GM23338 (cell line): ENCODE results near the gene HELT. TPM values are rescaled to one million over a fixed set of nuclear protein-coding genes. Genes with fewer than 3 reads are reported as not detected.

ENCODE experiments used
- ATAC-seq: fragments of 200-7000 bp; cut with Tn5 transposase; 3 replicates; pipeline ENCODE4 v1.9.1; 2020
- DNase-seq: peaks from one replicate; pipeline ENCODE4 v3.0.0-alpha.2; 2015; ENCODE audit warnings: low spot score
- H2AFZ ChIP-seq: fragments of 200-600 bp; sonication (generic); 2 replicates; pipeline ENCODE4 v1.8.0; 2016; ENCODE audit warnings: antibody characterized with exemption, mild to moderate bottlenecking, moderate library complexity
- H3F3A ChIP-seq: fragments of 200-600 bp; sonication (generic); replicated peaks from 2 replicates; pipeline ENCODE4 v1.8.0; 2017; ENCODE audit warnings: antibody characterized with exemption, mixed run types, low read depth
- H3K27ac ChIP-seq: fragments of 200-600 bp; sonication (generic); 2 replicates; pipeline ENCODE4 v1.6.1; 2016; ENCODE audit warnings: low read depth
- H3K27me3 ChIP-seq: fragments of 200-600 bp; sonication (generic); 2 replicates; pipeline ENCODE4 v1.8.0; 2016; ENCODE audit warnings: mild to moderate bottlenecking, mixed run types, moderate library complexity; ENCODE audit not compliant: insufficient read depth
- H3K36me3 ChIP-seq: fragments of 200-600 bp; sonication (generic); 2 replicates; pipeline ENCODE4 v1.8.0; 2016; ENCODE audit warnings: mild to moderate bottlenecking; ENCODE audit not compliant: insufficient read depth
- H3K4me1 ChIP-seq: fragments of 200-600 bp; sonication (generic); 2 replicates; pipeline ENCODE4 v1.8.0; 2016; ENCODE audit warnings: mild to moderate bottlenecking, moderate library complexity; ENCODE audit not compliant: insufficient read depth
- H3K4me2 ChIP-seq: fragments of 200-600 bp; sonication (generic); 2 replicates; pipeline ENCODE4 v1.7.1; 2017; ENCODE audit warnings: mixed run types
- H3K4me3 ChIP-seq: fragments of 200-600 bp; sonication (generic); 2 replicates; pipeline ENCODE4 v1.6.1; 2016; ENCODE audit warnings: mixed run types
- H3K79me2 ChIP-seq: fragments of 200-600 bp; sonication (generic); replicated peaks from 2 replicates; pipeline ENCODE4 v1.8.0; 2017; ENCODE audit warnings: mild to moderate bottlenecking; ENCODE audit not compliant: insufficient read depth
- H3K9me2 ChIP-seq: fragments of 200-600 bp; sonication (generic); 2 replicates; pipeline ENCODE4 v1.8.0; 2017; ENCODE audit not compliant: insufficient read depth
- H4K20me1 ChIP-seq: fragments of 200-600 bp; sonication (generic); replicated peaks from 2 replicates; pipeline ENCODE4 v1.8.0; 2017; ENCODE audit warnings: mild to moderate bottlenecking; ENCODE audit not compliant: insufficient read depth
- H3K27ac Mint-ChIP-seq: 2 replicates; pipeline ENCODE4 v1.8.0; 2020; ENCODE audit warnings: inconsistent platforms, mild to moderate bottlenecking, moderate library complexity, mixed read lengths
- H3K27me3 Mint-ChIP-seq: 3 replicates; pipeline ENCODE4 v1.8.0; 2022; ENCODE audit warnings: low read depth, mild to moderate bottlenecking, moderate library complexity, mixed read lengths, inconsistent platforms; ENCODE audit not compliant: insufficient read depth, poor library complexity
- H3K36me3 Mint-ChIP-seq: 3 replicates; pipeline ENCODE4 v1.8.0; 2021; ENCODE audit warnings: low read depth, mild to moderate bottlenecking, inconsistent platforms, moderate library complexity, mixed read lengths
- H3K4me1 Mint-ChIP-seq: 3 replicates; pipeline ENCODE4 v1.8.0; 2020; ENCODE audit warnings: mild to moderate bottlenecking, inconsistent platforms, mixed read lengths
- H3K4me3 Mint-ChIP-seq: 3 replicates; pipeline ENCODE4 v1.8.0; 2021; ENCODE audit warnings: moderate library complexity, mild to moderate bottlenecking, inconsistent platforms, mixed read lengths
- H3K9me3 Mint-ChIP-seq: 3 replicates; pipeline ENCODE4 v1.8.0; 2020; ENCODE audit warnings: moderate library complexity, mild to moderate bottlenecking, inconsistent platforms, mixed read lengths
- CREB1 ChIP-seq: fragments of 250-450 bp; sonication (Bioruptor Pico); IDR thresholded peaks from 2 replicates; pipeline ENCODE4 v1.5.0; 2020; ENCODE audit warnings: low read depth, mild to moderate bottlenecking, moderate library complexity
- CTCF ChIP-seq, 2 experiments: fragments of 200-600 bp in 1 of 2; sonication (generic) in 1 of 2; conservative IDR thresholded peaks; 2 replicates each; pipeline versions ENCODE4 v1.5.1 to v1.6.1; 2016 to 2017; ENCODE audit warnings: antibody characterized with exemption in 2 of 2, low read depth in 2 of 2, mild to moderate bottlenecking in 2 of 2, moderate library complexity in 1 of 2
- EZH2 ChIP-seq: fragments of 200-600 bp; sonication (generic); IDR thresholded peaks from one replicate; pipeline ENCODE4 v1.8.0; 2017; ENCODE audit warnings: antibody characterized with exemption, mild to moderate bottlenecking, low read depth; ENCODE audit not compliant: unreplicated experiment
- EZH2phosphoT487 ChIP-seq: fragments of 200-600 bp; sonication (generic); IDR thresholded peaks from one replicate; pipeline ENCODE4 v1.8.1; 2018; ENCODE audit warnings: antibody characterized with exemption; ENCODE audit not compliant: unreplicated experiment
- JUNB ChIP-seq: IDR thresholded peaks from one replicate; pipeline ENCODE4 v1.6.1; 2016; ENCODE audit warnings: antibody characterized with exemption; ENCODE audit not compliant: unreplicated experiment
- NANOG ChIP-seq: IDR thresholded peaks from 2 replicates; pipeline ENCODE4 v1.6.1; 2016; ENCODE audit warnings: antibody characterized with exemption, borderline replicate concordance
- STAT1 ChIP-seq: IDR thresholded peaks from one replicate; pipeline ENCODE4 v1.6.1; 2016; ENCODE audit warnings: antibody characterized with exemption; ENCODE audit not compliant: unreplicated experiment
- ZNF114 ChIP-seq: fragments of 250-450 bp; sonication (Bioruptor Pico); IDR thresholded peaks from 2 replicates; pipeline ENCODE4 v1.5.0; 2020; ENCODE audit warnings: mild to moderate bottlenecking, moderate library complexity
- ZNF462 ChIP-seq: fragments of 250-450 bp; sonication (Bioruptor Pico); IDR thresholded peaks from 2 replicates; pipeline ENCODE4 v1.5.0; 2020; ENCODE audit warnings: mild to moderate bottlenecking, moderate library complexity
- polyA plus RNA-seq: library from polyadenylated mRNA; unstranded; fragments of >200 nt; fragmentation: Nextera tagmentation; extraction: Ambion mirVana; gene quantifications from 2 replicates; pipeline ENCODE4 v1.2.1, GENCODE V29; 2016
- total RNA-seq: library from RNA; depleted of rRNA; stranded (reverse); fragments of >200 nt; shearing (Covaris generic); gene quantifications from 2 replicates; pipeline ENCODE4 v1.2.3, GENCODE V29; 2014
- TF ChIP-seq, protein P1 (sequence below): IDR thresholded peaks from one replicate; pipeline ENCODE4 v1.6.1; 2018; ENCODE audit warnings: antibody characterized with exemption; ENCODE audit not compliant: unreplicated experiment
- TF ChIP-seq, protein P2 (sequence below): IDR thresholded peaks from 2 replicates; pipeline ENCODE4 v1.6.1; 2016; ENCODE audit warnings: antibody characterized with exemption

The HELT gene
- total and polyA plus RNA-seq, 2 experiments from 2014 or later = not detected

DNA sequence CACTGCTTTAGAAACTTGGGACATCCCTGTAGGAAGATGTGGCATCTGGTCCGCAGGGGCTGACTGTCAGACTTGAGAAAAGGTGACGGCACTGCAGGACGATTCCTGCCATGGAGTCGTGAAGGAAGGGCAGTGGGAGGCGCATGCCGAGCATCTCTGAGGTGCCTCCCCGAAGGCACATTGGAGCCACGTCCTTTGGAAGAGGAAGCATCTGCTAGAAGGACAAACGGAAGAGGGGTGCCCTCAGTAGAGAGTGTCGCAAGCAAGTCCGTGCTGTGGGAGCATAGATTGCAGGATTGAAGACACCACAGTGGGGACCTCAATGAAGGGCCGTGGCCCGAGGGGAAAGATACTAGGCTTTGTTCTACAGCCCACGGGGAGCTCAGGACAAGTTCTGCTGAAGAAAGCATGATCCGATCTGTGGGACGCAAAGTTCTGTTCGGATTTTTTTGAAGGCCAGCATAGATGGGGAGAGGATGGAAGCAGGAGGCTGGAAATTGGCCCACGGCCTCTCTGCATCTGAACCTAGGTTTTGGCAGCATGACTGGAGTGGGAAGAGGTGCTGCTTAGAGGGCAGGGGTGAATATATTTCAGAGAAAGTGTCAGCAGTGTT, 24.2 kb upstream of the HELT start:
- TF ChIP-seq, protein P1, sequence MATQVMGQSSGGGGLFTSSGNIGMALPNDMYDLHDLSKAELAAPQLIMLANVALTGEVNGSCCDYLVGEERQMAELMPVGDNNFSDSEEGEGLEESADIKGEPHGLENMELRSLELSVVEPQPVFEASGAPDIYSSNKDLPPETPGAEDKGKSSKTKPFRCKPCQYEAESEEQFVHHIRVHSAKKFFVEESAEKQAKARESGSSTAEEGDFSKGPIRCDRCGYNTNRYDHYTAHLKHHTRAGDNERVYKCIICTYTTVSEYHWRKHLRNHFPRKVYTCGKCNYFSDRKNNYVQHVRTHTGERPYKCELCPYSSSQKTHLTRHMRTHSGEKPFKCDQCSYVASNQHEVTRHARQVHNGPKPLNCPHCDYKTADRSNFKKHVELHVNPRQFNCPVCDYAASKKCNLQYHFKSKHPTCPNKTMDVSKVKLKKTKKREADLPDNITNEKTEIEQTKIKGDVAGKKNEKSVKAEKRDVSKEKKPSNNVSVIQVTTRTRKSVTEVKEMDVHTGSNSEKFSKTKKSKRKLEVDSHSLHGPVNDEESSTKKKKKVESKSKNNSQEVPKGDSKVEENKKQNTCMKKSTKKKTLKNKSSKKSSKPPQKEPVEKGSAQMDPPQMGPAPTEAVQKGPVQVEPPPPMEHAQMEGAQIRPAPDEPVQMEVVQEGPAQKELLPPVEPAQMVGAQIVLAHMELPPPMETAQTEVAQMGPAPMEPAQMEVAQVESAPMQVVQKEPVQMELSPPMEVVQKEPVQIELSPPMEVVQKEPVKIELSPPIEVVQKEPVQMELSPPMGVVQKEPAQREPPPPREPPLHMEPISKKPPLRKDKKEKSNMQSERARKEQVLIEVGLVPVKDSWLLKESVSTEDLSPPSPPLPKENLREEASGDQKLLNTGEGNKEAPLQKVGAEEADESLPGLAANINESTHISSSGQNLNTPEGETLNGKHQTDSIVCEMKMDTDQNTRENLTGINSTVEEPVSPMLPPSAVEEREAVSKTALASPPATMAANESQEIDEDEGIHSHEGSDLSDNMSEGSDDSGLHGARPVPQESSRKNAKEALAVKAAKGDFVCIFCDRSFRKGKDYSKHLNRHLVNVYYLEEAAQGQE = no peak
- no peak for TF ChIP-seq CREB1 (CRISPR knock-in tag)
- TF ChIP-seq ZNF114 (CRISPR knock-in tag) = no peak
- TF ChIP-seq ZNF462 (CRISPR knock-in tag) = no peak
- TF ChIP-seq JUNB = no peak
- no peak for TF ChIP-seq CTCF (conservative IDR thresholded peaks at IDR 0.05; ENCODE audit: low read depth in 2 of 2)
- TF ChIP-seq, protein P2, sequence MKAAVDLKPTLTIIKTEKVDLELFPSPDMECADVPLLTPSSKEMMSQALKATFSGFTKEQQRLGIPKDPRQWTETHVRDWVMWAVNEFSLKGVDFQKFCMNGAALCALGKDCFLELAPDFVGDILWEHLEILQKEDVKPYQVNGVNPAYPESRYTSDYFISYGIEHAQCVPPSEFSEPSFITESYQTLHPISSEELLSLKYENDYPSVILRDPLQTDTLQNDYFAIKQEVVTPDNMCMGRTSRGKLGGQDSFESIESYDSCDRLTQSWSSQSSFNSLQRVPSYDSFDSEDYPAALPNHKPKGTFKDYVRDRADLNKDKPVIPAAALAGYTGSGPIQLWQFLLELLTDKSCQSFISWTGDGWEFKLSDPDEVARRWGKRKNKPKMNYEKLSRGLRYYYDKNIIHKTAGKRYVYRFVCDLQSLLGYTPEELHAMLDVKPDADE = no peak
- no peak for TF ChIP-seq STAT1
- no peak for TF ChIP-seq EZH2
- TF ChIP-seq EZH2phosphoT487 = no peak
- TF ChIP-seq NANOG = no peak
- no peaks in the 10 kb centered on the region for H3K79me2 ChIP-seq
- H2AFZ ChIP-seq = no peak overlapping the region
- no peaks in the 10 kb centered on the region for H3K4me1 ChIP-seq
- Mint-ChIP-seq H3K27ac (no peak overlapping the region), H3K36me3 (no peaks in the 10 kb centered on the region), H3K4me1 (no peaks in the 10 kb centered on the region), H3K4me3 (no peak overlapping the region), H3K9me3 (no peaks in the 10 kb centered on the region), H3K27me3 (peaks cover 2% of the 10 kb centered on the region)
- no peak overlapping the region for H3K27ac ChIP-seq
- H3F3A ChIP-seq = no peaks in the 10 kb centered on the region
- no peaks in the 10 kb centered on the region for H3K9me2 ChIP-seq
- H3K4me3 ChIP-seq = no peak overlapping the region
- ATAC-seq (no peak), DNase-seq (no peak)
- no peak overlapping the region for H3K4me2 ChIP-seq
- H4K20me1 ChIP-seq = no peaks in the 10 kb centered on the region
- no peaks in the 10 kb centered on the region for H3K27me3 ChIP-seq
- H3K36me3 ChIP-seq = no peaks in the 10 kb centered on the region
